GM21576 (cell line): ENCODE results near the gene KTN1.

Experiments
- ATAC-seq: cut with Tn5 transposase; IDR thresholded peaks from one replicate; pipeline ENCODE4 v1.9.1; 2021; ENCODE audit warnings: mild to moderate bottlenecking, moderate library complexity; ENCODE audit not compliant: unreplicated experiment

Gene KTN1

DNA sequence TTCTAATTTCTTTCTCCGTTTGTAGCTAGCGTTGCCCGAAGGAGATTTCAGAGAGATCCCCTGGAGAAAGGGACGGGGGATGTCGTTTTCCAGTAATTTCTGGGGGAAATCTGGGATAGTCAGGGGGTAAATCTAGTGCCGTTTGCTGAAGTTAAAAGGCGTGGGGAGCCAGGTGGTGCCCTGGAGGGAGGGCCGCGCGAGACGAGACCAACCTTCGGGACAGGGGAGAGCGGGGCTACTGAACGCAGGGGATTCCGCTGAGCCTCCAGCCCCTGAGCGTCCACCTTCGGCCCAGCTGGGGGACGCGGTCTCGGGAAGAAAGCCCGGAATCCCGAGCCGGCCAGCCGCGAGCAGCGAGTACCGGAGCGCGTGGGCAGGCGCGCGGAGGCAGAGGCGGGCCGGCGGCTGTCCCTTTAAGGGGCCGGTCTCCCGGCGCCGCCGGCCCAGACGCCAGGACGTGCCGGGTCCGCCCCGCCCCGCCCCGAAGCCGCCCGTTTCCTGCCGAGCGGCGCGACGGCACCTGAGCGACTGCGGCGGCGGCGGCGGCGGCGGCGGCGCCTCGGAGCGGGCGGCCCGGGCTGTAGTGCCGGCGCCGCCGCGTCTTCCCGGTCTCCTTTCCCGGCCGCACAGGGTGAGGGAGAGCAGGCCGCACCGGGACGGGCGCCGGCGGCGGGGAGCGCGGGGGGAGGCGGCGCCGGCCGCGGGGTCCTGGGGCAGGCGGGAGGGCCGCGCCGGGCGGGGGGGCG, at the start of gene KTN1:
TSS of gene KTN1 (plus strand) at position 484 of the 746 bp plus-strand sequence. CDS start 31,842 bp downstream, outside the sequence.
- peak; percentile 74 for ATAC-seq

- ATAC-seq: no peak
Observed at GRCh38 chr14:55530464-55530863, 49.5 kb upstream of the KTN1 start.

DNA sequence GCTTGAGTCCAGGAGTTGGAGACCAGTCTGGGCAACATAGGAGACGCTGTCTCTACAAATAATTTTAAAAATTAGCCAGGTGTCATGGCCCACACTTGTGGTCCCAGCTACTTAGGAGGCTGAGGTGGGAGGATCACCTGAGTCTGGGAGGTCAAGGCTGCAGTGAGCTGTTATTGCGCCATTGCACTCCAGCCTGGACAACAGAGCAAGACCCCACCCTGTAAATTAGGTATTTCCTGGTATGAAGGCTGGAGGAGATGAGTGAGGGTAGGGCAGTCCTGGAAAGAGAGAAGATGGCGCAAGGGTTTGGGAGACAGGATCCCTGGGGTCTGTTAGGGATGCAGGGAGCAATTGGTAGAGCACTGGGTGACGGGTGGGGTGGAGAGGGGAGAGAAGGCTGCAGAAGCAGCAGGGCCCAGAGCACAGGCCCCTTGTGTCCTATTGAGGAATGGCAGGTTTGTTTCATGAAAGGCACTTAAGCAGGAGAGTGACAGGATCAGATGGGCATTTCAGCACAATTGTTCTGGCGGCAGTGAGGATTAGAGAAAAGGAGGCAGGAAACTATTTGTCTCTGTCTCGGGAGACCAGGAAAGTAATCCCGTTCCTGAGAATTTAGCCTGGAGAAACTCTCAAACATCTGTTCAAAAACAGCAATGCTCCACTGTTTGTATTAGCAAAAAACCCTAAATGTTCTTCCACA, 47.2 kb upstream of the KTN1 start:
- ATAC-seq: no peak

GRCh38 chr14:55533960-55534359, 46.0 kb upstream of the KTN1 start:
- no peak for ATAC-seq

GRCh38 chr14:55535516-55536203, 44.3 kb upstream of the KTN1 start:
- no peak for ATAC-seq

GRCh38 chr14:55536204-55536708, 43.8 kb upstream of the KTN1 start:
- no peak for ATAC-seq

- ATAC-seq: no peak
Observed at GRCh38 chr14:55537782-55538181, 42.2 kb upstream of the KTN1 start.

- no peak for ATAC-seq
Observed at GRCh38 chr14:55539975-55540374, 40.0 kb upstream of the KTN1 start.

DNA sequence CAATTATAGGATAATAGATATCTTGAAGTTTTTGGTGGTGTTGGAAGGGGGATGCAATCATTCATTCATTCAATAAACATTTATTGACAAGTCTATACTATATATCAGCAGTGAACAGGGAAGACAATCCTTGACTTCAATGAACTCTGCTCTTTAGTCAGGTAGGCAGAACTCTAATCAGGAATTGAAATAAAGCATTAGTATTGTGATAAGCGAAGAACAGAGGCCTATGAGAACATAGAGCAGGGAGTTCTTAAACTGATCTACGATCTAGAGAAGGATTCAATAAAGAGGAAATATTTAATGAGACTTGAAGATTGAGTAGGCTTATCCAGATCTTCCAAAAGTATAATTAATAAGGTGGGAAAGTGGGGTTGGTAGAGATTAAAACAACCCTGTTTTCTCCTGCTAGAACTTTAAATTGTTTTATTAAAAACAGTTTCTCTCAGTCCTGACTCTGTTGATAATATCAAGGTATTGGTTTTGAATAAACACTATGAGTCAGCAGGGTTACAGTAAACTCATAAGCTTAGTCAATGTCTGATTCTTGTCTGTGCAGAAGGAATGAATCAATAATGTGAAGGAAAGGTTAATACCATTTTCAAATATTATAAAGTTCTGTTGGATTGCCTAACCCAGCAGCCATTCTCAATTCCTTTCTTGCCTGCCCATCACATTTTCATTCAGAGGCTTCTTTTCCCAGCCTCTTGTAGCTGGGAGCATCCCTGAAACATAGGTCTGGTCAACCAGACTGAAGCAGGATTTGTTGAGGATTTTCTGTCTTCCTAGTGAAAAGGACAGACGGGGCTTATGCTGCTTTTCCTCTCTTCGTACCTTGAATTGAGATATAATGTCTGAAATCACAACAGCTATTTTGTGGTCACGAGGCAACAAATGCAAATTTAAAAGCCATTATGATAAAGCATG, 38.9 kb upstream of the KTN1 start:
- ATAC-seq: no peak

DNA sequence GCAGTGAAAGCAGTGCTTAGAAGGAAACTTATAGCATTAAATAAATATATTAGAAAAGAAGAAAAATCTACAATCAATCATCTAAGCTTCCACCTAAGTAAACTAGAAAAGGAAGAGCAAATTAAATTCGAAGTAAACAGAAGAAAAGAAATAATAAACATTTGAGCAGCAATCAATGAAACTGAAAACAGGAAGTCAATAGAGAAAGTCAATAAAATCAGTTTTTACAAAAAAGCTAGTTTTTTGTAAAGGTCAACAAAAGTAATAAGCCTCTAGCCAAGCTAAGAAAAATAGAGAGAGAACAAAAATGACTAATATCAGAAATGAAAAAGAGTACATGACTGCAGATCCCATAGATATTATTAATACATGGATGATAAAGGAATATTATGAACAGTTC, 34.2 kb upstream of the KTN1 start:
- ATAC-seq: no peak

- ATAC-seq: no peak
Observed at GRCh38 chr14:55546212-55546874, 33.7 kb upstream of the KTN1 start.

- ATAC-seq: no peak
Observed at GRCh38 chr14:55547650-55548315, 32.2 kb upstream of the KTN1 start.

DNA sequence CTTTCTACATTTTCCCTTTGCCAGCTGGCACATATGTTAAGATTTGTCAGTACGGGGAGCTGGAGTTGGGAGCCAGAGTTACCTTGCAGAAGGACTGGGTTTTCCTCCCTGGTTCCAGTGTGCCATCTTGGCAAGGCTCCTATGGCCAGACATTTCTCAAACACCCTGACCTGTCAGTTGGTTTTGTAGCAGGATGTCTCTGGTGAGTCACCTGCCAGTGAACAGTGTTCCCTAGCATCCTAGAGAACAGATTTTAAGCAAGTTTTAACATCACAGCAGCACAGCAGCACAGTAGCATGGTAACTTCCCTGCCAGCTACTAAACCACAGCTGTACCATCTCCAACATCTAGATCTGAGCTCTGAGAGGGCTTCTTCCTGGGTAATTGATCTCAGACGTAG, 26.2 kb upstream of the KTN1 start:
- ATAC-seq: no peak

DNA sequence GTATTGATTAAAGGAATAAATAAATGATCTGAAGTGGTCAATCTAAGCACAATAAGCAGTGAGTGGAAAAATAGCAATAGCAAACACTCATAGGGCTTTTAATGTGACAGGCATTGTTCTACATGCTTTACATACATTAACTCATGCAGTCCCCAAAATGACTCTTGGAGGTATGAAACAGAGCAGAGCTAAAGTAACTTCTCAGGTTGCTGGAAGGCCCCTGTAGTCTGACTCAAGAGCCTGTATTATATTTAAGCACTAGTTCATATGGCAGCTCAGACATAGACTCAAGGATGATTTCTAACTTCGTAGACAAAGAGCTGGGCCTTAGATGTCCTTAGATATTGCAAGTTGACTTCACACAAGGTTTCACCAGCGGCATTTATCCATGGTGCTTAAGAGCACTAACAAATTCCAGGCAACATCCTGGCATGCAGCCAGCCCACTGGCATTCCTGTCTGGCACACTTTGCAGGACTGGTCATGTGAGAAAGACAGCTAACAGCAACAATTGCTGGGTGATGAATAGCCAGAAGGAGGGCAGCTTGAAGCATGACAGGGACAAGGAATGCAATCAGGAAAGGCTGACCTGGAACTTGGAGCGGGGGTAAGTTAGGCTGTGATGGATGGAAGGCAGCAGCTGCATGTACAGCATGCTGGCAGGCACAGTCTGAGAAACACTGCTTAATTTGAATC, 22.9 kb upstream of the KTN1 start:
- no peak for ATAC-seq

- no peak for ATAC-seq
Observed at GRCh38 chr14:55562135-55562534, 17.9 kb upstream of the KTN1 start.

DNA sequence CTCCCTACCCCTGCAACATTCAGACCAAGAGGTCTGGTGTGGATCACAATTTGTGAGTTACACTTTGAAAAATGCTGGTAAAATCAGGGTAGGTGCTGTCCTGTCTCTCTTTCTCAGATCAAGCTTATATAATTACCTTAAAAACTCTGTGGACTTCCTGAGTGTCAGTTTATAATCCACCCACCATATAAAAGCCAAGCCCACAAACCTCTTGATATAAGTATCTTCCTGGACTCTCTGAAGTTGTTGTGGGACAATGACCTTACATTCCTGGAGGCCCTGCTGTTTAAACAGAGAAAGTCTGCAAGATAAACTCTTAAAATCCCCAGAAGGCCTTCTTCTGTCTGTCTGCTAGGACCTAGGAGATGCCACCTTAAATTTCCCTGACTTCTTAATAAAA, 11.4 kb upstream of the KTN1 start:
- no peak for ATAC-seq

DNA sequence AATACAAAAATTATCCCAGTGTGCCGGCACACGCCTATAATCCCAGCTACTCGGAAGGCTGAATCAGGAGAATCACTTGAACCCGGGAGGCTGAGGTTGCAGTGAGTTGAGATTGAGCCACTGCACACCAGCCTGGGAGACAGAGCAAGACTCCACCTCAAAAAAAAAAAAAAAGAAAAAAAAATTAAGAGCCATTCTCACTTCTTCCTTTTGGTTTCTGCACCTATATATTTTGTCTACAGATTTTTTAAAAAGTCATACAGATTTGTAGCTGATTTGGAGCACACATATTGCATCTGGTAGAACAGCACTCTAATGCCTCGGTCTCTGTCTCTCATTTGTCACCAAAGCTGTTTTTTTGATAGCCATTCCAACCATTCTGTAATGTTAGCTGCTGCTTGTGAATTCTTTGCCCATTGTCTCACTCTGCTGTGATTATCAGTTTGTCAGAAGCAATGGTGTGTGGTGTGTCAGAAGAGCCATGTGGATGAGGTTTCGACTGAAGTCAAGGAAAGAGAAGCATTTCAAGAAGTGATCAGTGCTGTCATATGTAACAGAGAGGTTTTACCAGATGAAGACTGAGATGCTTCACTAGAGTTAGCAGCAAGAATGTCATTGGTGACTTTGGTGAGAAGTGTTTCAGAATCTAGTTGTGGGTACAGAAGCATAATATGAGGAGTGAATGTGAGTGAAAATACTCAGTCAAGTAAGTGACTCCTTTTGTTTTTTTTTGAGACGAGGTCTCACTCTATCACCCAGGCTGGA, 8.7 kb upstream of the KTN1 start:
- peak; percentile 63 for ATAC-seq

DNA sequence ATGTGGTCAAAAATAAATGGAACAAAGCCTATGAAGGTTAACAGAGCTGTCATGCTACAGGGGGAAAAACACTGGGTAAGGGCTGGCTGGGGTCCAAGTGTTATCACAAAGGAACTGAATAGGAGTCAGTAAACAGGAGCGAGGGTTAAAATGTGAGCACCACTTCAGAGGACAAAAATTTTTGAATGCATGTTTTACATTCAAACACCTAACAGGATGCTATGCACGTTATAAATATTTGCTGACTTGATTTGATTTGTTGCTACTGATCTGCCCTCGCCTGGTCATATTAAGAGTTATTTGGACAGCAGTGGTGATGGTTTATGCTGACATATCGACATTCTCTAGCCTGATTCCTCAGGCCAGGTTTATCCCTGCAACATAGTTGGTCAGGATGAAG, 7.4 kb upstream of the KTN1 start:
- no peak for ATAC-seq
